HepG2 (cell line): ENCODE data around the gene CPNE2. TPM values are rescaled to one million over a fixed set of nuclear protein-coding genes. Genes with fewer than 3 reads are reported as not detected.

Source experiments
- ATF3 ChIP-seq: sonication (generic); formaldehyde crosslinking; IDR thresholded peaks from 2 replicates; pipeline ENCODE4 v1.4.0; 2020; ENCODE audit warnings: missing genetic modification reagents
- CCDC6 ChIP-seq: sonication (generic); formaldehyde crosslinking; IDR thresholded peaks from 2 replicates; pipeline ENCODE4 v1.8.1; 2022; ENCODE audit warnings: mild to moderate bottlenecking, missing genetic modification reagents, moderate library complexity
- CEBPG ChIP-seq: IDR thresholded peaks from 2 replicates; pipeline ENCODE4 v1.6.1; 2016
- GATAD2A ChIP-seq: IDR thresholded peaks from 2 replicates; pipeline ENCODE4 v1.6.1; 2016
- GMEB2 ChIP-seq: IDR thresholded peaks from 2 replicates; pipeline ENCODE4 v1.6.1; 2016; ENCODE audit warnings: missing biosample characterization, missing genetic modification reagents, low read depth
- GZF1 ChIP-seq: sonication (generic); formaldehyde crosslinking; IDR thresholded peaks from 2 replicates; pipeline ENCODE4 v1.5.1; 2020; ENCODE audit warnings: mild to moderate bottlenecking, missing genetic modification reagents
- KLF13 ChIP-seq: sonication (generic); formaldehyde crosslinking; IDR thresholded peaks from 2 replicates; pipeline ENCODE4 v1.4.0; 2020; ENCODE audit warnings: mild to moderate bottlenecking, missing genetic modification reagents
- MXD4 ChIP-seq: IDR thresholded peaks from 2 replicates; pipeline ENCODE4 v1.6.1; 2016; ENCODE audit warnings: mild to moderate bottlenecking, missing biosample characterization, missing genetic modification reagents
- NFATC3 ChIP-seq: sonication (generic); formaldehyde crosslinking; IDR thresholded peaks from 2 replicates; pipeline ENCODE4 v1.5.1; 2020; ENCODE audit warnings: mild to moderate bottlenecking, missing genetic modification reagents
- POLR2AphosphoS5 ChIP-seq: IDR thresholded peaks from 2 replicates; pipeline ENCODE4 v1.6.1; 2012; ENCODE audit warnings: low read depth, low read length
- PPARG ChIP-seq: conservative IDR thresholded peaks from 2 replicates; pipeline ENCODE4 v1.6.1; 2016; ENCODE audit warnings: missing biosample characterization, missing genetic modification reagents
- PRDM10 ChIP-seq: sonication (generic); formaldehyde crosslinking; IDR thresholded peaks from 2 replicates; pipeline ENCODE4 v1.4.0; 2020; ENCODE audit warnings: low read depth, missing genetic modification reagents
- REL ChIP-seq: sonication (generic); formaldehyde crosslinking; conservative IDR thresholded peaks from 2 replicates; pipeline ENCODE4 v1.8.0; 2022; ENCODE audit warnings: mild to moderate bottlenecking, missing genetic modification reagents, moderate library complexity
- REXO4 ChIP-seq: sonication (generic); formaldehyde crosslinking; IDR thresholded peaks from 2 replicates; pipeline ENCODE4 v1.8.0; 2022; ENCODE audit warnings: missing genetic modification reagents, mild to moderate bottlenecking, borderline replicate concordance
- XBP1 ChIP-seq: sonication (generic); formaldehyde crosslinking; IDR thresholded peaks from 2 replicates; pipeline ENCODE4 v1.5.0; 2020; ENCODE audit warnings: missing genetic modification reagents
- ZBTB33 ChIP-seq: sonication (generic); formaldehyde crosslinking; IDR thresholded peaks from 2 replicates; pipeline ENCODE4 v1.4.0; 2020; ENCODE audit warnings: missing genetic modification reagents
- ZGPAT ChIP-seq: IDR thresholded peaks from 2 replicates; pipeline ENCODE4 v1.6.1; 2016; ENCODE audit warnings: mild to moderate bottlenecking
- ZNF101 ChIP-seq: sonication (generic); formaldehyde crosslinking; IDR thresholded peaks from 2 replicates; pipeline ENCODE4 v1.4.0; 2020; ENCODE audit warnings: mild to moderate bottlenecking, low read depth, missing genetic modification reagents, borderline replicate concordance
- ZNF276 ChIP-seq: sonication (generic); formaldehyde crosslinking; IDR thresholded peaks from 2 replicates; pipeline ENCODE4 v1.4.0; 2020; ENCODE audit warnings: mild to moderate bottlenecking, low read depth, missing genetic modification reagents
- ZNF432 ChIP-seq: sonication (generic); formaldehyde crosslinking; IDR thresholded peaks from 2 replicates; pipeline ENCODE4 v1.5.0; 2020; ENCODE audit warnings: missing genetic modification reagents, mild to moderate bottlenecking, borderline replicate concordance
- polyA plus RNA-seq, 8 experiments: library from polyadenylated mRNA; depleted of rRNA in 3 of 8; stranded (reverse) in 7 of 8; unstranded in 1 of 8; fragments of >200 nt; fragmentation: Illumina TruSeq in 4 of 8; extraction: Trizol in 4 of 8; gene quantifications; 2 replicates each; pipeline versions ENCODE4 v1.2.1 to v1.2.3, GENCODE V29; 2011 to 2016; ENCODE audit warnings: low read depth in 4 of 8, missing spikeins in 1 of 8, mixed read lengths in 1 of 8; ENCODE audit not compliant: insufficient read depth in 1 of 8
- total RNA-seq, 5 experiments: library from RNA; depleted of rRNA; stranded (reverse); fragments of >200 nt; fragmentation: Illumina TruSeq; extraction: Trizol; gene quantifications; 2 replicates each; pipeline ENCODE4 v1.2.3, GENCODE V29; 2016; ENCODE audit warnings: low read depth in 1 of 5

CPNE2 gene
- total and polyA plus RNA-seq, 2 of the 13 experiments (the other 11 are each of a cell fraction or from before 2014, with no cell fraction given) = 10.6 to 23.3 TPM

- no peak for TF ChIP-seq POLR2AphosphoS5
- no peak for TF ChIP-seq ZGPAT
- TF ChIP-seq ATF3 (CRISPR knock-in tag) = no peak
- peak; percentile 54; the same call in 1 of the 2 replicates for TF ChIP-seq MXD4 (CRISPR knock-in tag)
- peak; percentile 56; the same call in 1 of the 2 replicates for TF ChIP-seq PPARG (CRISPR knock-in tag)
- TF ChIP-seq CEBPG (CRISPR knock-in tag) = peak; percentile 44; the same call in 1 of the 2 replicates
- peak; percentile 13; the same call in 1 of the 2 replicates for TF ChIP-seq ZBTB33 (CRISPR knock-in tag)
- peak; percentile 54; the same call in 1 of the 2 replicates for TF ChIP-seq PRDM10 (CRISPR knock-in tag)
- no peak for TF ChIP-seq ZNF276 (CRISPR knock-in tag)
- TF ChIP-seq GZF1 (CRISPR knock-in tag) = no peak
- no peak for TF ChIP-seq ZNF432 (CRISPR knock-in tag)
- no peak for TF ChIP-seq NFATC3
- TF ChIP-seq ZNF101 (CRISPR knock-in tag) = no peak
- no peak for TF ChIP-seq REL (CRISPR knock-in tag)
- TF ChIP-seq KLF13 (CRISPR knock-in tag) = no peak
- no peak for TF ChIP-seq GMEB2 (CRISPR knock-in tag)
- TF ChIP-seq GATAD2A (CRISPR knock-in tag) = peak; percentile 41
- TF ChIP-seq XBP1 (CRISPR knock-in tag) = no peak
- no peak for TF ChIP-seq REXO4 (CRISPR knock-in tag)
- TF ChIP-seq CCDC6 (CRISPR knock-in tag) = no peak
Measured at GRCh38 chr16:57084257-57084770, 8.1 kb upstream of the CPNE2 start (continued).
